Astrocyte of the spinal cord (primary cell): ENCODE results near the gene SRA1.
"Not testable (repeated sequence)": the region's sequence is repeated elsewhere in the genome, so short reads cannot be mapped to it uniquely, and the experiment has no call there.

Experiments used
- DNase-seq: peaks from one replicate; pipeline ENCODE4 v3.0.0; 2011; ENCODE audit warnings: low read depth, low spot score
- H3K4me3 ChIP-seq: 2 replicates; pipeline ENCODE4 v1.5.1; 2011; ENCODE audit warnings: low read depth, mild to moderate bottlenecking, low read length, moderate library complexity
- in situ Hi-C: cut with HindIII; loops from 2 replicates; pipeline ENCODE4 v1.10.0; 2017; ENCODE audit warnings: low sequenced_read_pairs
- TF ChIP-seq, protein P1 (sequence below): IDR thresholded peaks from 2 replicates; pipeline ENCODE4 v1.5.1; 2012; ENCODE audit warnings: low read depth, mild to moderate bottlenecking, low read length, inconsistent platforms

SRA1 gene

DNA sequence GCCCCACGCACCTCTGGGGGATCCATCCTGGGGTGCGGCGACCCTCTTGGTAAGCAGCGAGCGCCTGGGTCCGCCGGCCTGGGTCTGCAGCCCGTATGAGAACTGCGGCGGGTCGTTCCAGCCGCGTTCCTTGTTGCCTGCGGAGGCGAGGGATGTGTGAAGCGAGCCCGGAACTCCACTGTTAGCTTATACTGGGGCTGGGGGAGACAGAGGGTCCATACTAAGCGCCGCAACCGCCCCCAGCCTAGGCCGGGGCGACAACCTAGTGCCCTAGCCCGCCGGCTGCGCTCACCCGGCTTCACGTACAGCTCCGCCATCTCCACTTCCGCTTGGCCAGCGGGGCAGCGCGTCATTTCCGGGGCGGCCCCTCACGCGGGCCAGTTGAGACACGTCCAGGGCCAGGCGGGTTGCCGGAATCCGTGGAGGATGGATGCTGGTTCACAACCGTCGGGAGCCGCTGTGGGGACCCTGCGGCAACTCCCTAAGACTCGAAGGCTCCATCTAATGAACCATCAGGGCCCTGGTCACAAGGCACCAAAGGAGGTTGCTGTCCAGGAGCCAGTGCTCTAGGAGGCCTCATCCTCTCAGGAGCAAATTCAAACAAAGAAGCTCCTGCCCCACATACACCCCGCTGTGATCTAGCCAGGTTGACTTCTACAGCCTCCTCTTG lies at the start of gene SRA1:
SRA1 (minus strand) TSS at position 338 of the 670 bp plus-strand sequence; CDS start at position 317, 21 bp downstream.
- TF ChIP-seq, protein P1, sequence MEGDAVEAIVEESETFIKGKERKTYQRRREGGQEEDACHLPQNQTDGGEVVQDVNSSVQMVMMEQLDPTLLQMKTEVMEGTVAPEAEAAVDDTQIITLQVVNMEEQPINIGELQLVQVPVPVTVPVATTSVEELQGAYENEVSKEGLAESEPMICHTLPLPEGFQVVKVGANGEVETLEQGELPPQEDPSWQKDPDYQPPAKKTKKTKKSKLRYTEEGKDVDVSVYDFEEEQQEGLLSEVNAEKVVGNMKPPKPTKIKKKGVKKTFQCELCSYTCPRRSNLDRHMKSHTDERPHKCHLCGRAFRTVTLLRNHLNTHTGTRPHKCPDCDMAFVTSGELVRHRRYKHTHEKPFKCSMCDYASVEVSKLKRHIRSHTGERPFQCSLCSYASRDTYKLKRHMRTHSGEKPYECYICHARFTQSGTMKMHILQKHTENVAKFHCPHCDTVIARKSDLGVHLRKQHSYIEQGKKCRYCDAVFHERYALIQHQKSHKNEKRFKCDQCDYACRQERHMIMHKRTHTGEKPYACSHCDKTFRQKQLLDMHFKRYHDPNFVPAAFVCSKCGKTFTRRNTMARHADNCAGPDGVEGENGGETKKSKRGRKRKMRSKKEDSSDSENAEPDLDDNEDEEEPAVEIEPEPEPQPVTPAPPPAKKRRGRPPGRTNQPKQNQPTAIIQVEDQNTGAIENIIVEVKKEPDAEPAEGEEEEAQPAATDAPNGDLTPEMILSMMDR, result no peak
- peak within 1 kb of the TSS; percentile 90 for H3K4me3 ChIP-seq
- peak; percentile 92 for DNase-seq
- in situ Hi-C loops, result no loop called here

- in situ Hi-C loops, result no loop called here
- TF ChIP-seq, protein P1, result no peak
- no peak overlapping the region for H3K4me3 ChIP-seq
- DNase-seq, result no peak
These were observed 49.8 kb upstream of the SRA1 start for GRCh38 chr5:140607031-140607430.

GRCh38 chr5:140605879-140606278 lies 48.6 kb upstream of the SRA1 start:
- DNase-seq, result no peak
- TF ChIP-seq, protein P1, result no peak
- no peak overlapping the region for H3K4me3 ChIP-seq
- in situ Hi-C loops, result no loop called here

DNA sequence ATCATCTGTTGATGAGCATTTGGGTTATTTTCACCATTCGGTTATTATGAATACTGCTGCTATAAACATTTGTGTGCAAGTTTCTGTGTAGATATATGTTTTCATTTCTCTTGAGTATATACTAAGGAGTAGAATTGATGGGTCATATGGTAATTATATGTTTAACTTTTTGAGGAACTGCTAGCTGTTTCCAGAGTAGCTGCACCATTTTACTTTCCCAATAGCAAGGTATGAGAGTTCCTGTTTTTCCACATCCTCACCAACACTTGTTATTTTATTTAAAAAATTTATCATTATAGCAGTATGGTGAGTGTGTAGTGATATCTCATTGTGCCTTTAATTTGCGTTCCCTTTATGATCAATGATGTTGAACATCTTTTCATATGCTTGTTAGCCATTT lies 46.5 kb upstream of the SRA1 start:
- H3K4me3 ChIP-seq, result no peak overlapping the region
- TF ChIP-seq, protein P1, result no peak
- no peak for DNase-seq
- in situ Hi-C loops, result no loop called here

GRCh38 chr5:140603446-140603698 lies 46.1 kb upstream of the SRA1 start:
- DNase-seq, in situ Hi-C loops, H3K4me3 ChIP-seq: not testable (repeated sequence)

DNA sequence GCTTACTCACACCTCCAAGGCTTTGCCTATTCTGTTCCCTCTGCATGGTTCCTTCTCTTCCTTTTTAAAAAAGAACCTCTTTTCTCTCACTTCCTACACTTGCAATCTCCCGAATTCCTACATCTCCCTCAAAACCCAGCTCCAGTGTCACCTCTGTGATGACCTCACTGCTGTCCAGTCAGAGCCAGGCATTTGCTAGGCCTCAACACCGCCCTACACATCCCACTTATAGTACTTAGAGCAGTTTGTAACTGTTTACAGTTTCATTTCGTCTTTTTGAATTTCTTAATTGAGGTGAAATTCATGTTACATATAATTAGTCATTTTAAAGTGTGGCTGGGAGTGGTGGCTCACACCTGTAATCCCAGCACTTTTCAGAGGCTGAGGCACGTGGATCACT lies 44.9 kb upstream of the SRA1 start:
- in situ Hi-C loops, result no loop called here
- DNase-seq, result no peak
- H3K4me3 ChIP-seq, result no peak overlapping the region
- TF ChIP-seq, protein P1, result no peak

- in situ Hi-C loops, result no loop called here
- TF ChIP-seq, protein P1, result no peak
- no peak for DNase-seq
- no peak overlapping the region for H3K4me3 ChIP-seq
These were observed 42.8 kb upstream of the SRA1 start for GRCh38 chr5:140600096-140600495.
